ENCODE results near the gene PDE4B. TPM values are rescaled to one million over a fixed set of nuclear protein-coding genes. Genes with fewer than 3 reads are reported as not detected.

PDE4B gene
- total and polyA plus RNA-seq, 9 of the 15 experiments (the other 6 are each of a cell fraction or from before 2014, with no cell fraction given): 0.09 TPM; not detected in 8

DNA sequence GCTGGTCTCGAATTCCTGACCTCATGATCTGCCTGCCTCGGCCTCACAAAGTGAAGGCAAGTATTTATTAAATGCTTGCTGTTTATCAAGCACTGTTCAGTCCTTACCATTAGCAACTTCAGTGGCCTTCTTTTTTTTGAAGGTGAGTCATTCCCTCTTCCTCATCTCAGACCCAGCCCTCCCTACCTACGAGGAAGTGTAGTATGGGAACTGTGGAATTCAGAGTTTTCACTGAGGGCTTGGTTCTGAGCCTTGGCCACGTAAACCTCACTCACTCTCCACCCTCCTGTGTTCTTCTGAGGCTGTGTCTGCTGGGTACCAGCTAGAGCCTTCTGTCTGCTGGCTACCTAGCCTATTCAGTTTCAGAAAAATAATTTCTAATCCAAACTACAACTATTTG, 523.0 kb downstream of the PDE4B start:
- Histone ChIP-seq H3K9me3 (replicated peaks; ENCODE audit: control insufficient read depth, insufficient read depth, low read depth, low read length) (no peaks in the 10 kb centered on the region), H3K27me3 (ENCODE audit: control insufficient read depth in 2 of 2, insufficient read depth in 2 of 2, low read length in 2 of 2) (no peaks in the 10 kb centered on the region; a peak in 1 of 5 replicates), H3K9me1 (ENCODE audit: control insufficient read depth, insufficient read depth, low read length) (no peaks in the 10 kb centered on the region), H3K9ac (ENCODE audit: insufficient read depth in 1 of 2, low read depth in 2 of 2, low read length in 2 of 2) (no peak overlapping the region), H2AFZ (ENCODE audit: low read depth, low read length) (no peak overlapping the region), H3K79me2 (ENCODE audit: control insufficient read depth, insufficient read depth, low read length) (no peaks in the 10 kb centered on the region), H3K4me1 (replicated peaks in 1 of 2; ENCODE audit: control insufficient read depth in 2 of 2, insufficient read depth in 2 of 2, low read length in 2 of 2) (no peaks in the 10 kb centered on the region), H3K4me2 (ENCODE audit: insufficient read depth, low read length) (no peak overlapping the region), H3K4me3 (no peak overlapping the region), H3K36me3 (ENCODE audit: control insufficient read depth, insufficient read depth, low read length) (no peaks in the 10 kb centered on the region), H4K20me1 (replicated peaks; ENCODE audit: control insufficient read depth, insufficient read depth, low read length) (no peaks in the 10 kb centered on the region), H3K27ac (ENCODE audit: extremely low read depth, low read depth, low read length) (no peak overlapping the region)
- DNase-seq (ENCODE audit: extremely low read depth in 1 of 4, low spot score in 3 of 4): no peak
- no peak for FAIRE-seq
- no TSS peak for BruUV-seq (replicated peaks)
- ChIA-PET CTCF (ENCODE audit: low intra/inter-chr PET ratio) (no interaction called here), POLR2A (no interaction called here)
- no peak for ATAC-seq
- 0% methylated on average over 4 of the region's 4 CpGs for WGBS (ENCODE audit: insufficient coverage, low coverage, missing lambda C conversion rate)
- in situ Hi-C loops (cut with MboI) (no loop called here), intact Hi-C loops (cut with micrococcal nuclease) (no loop called here)
- TF ChIP-seq PTTG1 (tag; IDR thresholded peaks at IDR 0.05; ENCODE audit: low read depth) (no peak), ZNF197 (CRISPR knock-in tag; IDR thresholded peaks at IDR 0.05; ENCODE audit: low read depth) (no peak), RBM17 (IDR thresholded peaks at IDR 0.05; ENCODE audit: borderline replicate concordance, low read depth, low read length) (no peak), SMARCE1 (IDR thresholded peaks at IDR 0.05) (no peak), MXI1 (IDR thresholded peaks at IDR 0.05; ENCODE audit: low read depth, low read length) (no peak), LARP7 (IDR thresholded peaks at IDR 0.05) (no peak), LCOR (CRISPR knock-in tag; IDR thresholded peaks at IDR 0.05) (no peak), ZNF586 (CRISPR knock-in tag; conservative IDR thresholded peaks at IDR 0.05) (no peak), RERE (CRISPR knock-in tag; IDR thresholded peaks at IDR 0.05; ENCODE audit: borderline replicate concordance) (no peak), TFAM (CRISPR knock-in tag; conservative IDR thresholded peaks at IDR 0.05) (no peak), RBM22 (IDR thresholded peaks at IDR 0.05; ENCODE audit: low read depth, low read length, poor library complexity, severe bottlenecking) (no peak), NFRKB (IDR thresholded peaks at IDR 0.05; ENCODE audit: low read depth) (no peak), THRAP3 (IDR thresholded peaks at IDR 0.05; ENCODE audit: borderline replicate concordance) (no peak), ZNF79 (CRISPR knock-in tag; IDR thresholded peaks at IDR 0.05; ENCODE audit: low read depth) (no peak), CHAMP1 (IDR thresholded peaks at IDR 0.05) (no peak), ERF (CRISPR knock-in tag; IDR thresholded peaks at IDR 0.05) (no peak), KLF13 (tag; IDR thresholded peaks at IDR 0.05; ENCODE audit: borderline replicate concordance, low read depth) (no peak), NR1H2 (CRISPR knock-in tag; IDR thresholded peaks at IDR 0.05) (no peak)
